ENCODE measurements around the gene RNGTT. TPM values are rescaled to one million over a fixed set of nuclear protein-coding genes. Genes with fewer than 3 reads are reported as not detected.
"Not testable (repeated sequence)": the region's sequence is repeated elsewhere in the genome, so short reads cannot be mapped to it uniquely, and the experiment has no call there.

The RNGTT gene
- 10 to 100 TPM; 13.2 to 13.5 TPM for total RNA-seq
- long read RNA-seq, donor 1, full-length matches to known transcripts: 4 of 11 reads
- long read RNA-seq, donor 1, partial matches to known transcripts: 2 of 11 reads
- long read RNA-seq, donor 1, other reads (novel, unspliced or antisense): 5 of 11 reads
- long read RNA-seq, donor 2, full-length matches to known transcripts: 4 of 10 reads
- long read RNA-seq, donor 2, partial matches to known transcripts: 3 of 10 reads
- long read RNA-seq, donor 2, other reads (novel, unspliced or antisense): 3 of 10 reads

DNA sequence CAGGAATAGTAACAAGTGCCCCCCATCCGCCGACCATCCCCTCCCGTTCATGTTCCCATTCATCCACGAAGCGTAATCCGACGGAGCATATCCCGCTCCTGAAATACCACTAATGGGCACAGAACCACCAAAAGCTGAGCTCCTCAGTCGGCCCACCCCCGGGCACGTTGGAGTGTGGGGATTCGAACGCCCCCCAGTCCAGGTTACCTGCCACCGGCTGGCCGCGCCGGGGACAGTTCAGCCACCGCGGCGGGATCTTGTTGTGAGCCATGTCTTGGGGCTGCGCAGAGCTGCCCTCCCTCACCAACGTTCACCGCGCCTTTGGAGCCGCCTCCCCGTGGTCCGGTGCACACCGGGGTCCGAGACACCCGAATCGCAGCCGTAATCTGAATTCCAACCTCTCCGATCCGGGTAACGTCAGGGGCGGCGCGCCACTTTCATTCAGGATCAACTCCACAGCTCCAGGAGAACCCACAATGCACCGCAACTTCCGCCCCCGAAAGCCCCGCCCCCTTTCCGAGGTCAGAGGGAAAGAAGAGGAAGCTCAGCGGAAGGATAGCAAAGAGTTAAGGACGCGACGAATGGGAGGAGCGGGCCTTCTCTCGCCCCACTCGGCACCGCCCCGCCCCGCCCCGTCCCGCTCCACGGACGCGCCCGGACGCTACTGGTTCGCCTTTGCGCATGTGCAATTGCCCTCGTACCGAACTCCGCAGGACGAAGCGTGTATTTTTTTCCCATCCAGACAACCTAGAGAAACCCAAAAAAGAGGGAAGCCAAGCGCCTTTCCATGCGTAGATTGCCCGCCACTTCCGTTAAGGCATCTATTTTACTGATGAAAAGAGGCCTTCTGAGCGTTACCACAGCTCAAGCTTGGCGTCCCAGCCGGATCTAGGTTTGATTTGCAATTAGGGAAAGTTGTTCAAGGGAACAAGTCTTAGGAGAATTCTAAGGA is at the start of gene RNGTT:
TSS of gene RNGTT (minus strand) at position 480 of the 952 bp plus-strand sequence. CDS start at position 271, 209 bp downstream.
- intact Hi-C loops (cut with DNase I): no loop called here
- peak; percentile 100 for DNase-seq (ENCODE audit: low spot score)

DNA sequence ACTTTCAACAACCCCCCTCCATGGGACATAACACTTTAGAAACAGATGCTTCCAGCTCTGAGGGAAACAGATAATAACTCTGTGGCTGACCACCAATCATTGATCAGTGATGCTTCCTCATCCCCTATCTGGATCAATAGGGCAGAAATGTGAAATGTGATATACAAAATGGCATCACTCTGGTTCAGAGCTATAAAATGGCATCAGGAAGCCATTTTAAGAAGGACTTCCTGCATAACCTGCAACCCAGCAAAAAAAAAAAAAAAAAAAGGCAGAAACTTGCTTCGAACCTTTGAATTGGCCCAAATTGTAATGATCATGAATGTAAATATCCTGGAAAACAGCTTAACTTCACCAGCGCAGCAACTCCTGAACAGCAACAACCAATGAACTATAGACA is 48.0 kb upstream of the RNGTT start:
- DNase-seq (ENCODE audit: low spot score): no peak
- intact Hi-C loops (cut with DNase I): no loop called here

DNA sequence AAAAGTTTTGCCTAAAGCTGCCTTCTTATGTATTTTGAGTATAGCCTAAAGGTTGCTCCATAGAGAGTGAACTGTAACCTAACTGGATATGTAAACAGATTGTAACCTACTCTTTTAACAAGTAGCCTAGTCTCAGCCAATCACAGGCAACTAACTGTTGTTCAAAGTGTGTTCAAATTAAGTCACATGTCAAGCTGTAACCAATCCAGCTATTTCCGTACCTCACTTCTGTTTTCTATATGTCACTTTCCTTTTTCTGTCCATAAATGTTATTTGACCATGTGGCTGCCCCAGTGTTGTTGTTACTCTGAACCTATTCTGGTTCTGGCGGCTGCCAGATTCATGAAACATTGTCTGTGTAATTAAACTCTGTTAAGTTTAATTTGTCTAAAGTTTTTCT is 47.4 kb upstream of the RNGTT start:
- DNase-seq (ENCODE audit: low spot score): no peak
- intact Hi-C loops (cut with DNase I): no loop called here

DNA sequence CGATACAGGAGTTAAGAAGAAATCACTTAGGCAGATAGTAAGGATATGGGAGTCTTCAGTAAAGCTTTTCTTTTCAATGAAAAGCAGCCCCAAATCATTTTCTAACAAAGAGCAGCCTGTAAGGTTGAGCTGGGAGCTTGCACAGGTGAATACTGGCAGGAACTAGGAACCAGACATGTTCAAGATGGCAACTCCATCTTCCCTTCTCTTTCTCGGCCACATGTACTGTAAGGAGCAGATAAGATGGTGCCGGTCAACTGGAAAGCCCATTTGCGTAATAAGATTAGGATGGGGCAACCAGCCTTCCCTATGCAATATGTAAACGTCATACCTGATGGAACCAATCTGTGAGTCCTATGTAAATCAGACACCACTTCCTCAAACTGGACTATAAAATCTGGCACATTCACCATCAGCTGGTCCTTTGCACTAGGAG is 46.2 kb upstream of the RNGTT start:
- DNase-seq (ENCODE audit: low spot score): no peak
- intact Hi-C loops (cut with DNase I): no loop called here

DNA sequence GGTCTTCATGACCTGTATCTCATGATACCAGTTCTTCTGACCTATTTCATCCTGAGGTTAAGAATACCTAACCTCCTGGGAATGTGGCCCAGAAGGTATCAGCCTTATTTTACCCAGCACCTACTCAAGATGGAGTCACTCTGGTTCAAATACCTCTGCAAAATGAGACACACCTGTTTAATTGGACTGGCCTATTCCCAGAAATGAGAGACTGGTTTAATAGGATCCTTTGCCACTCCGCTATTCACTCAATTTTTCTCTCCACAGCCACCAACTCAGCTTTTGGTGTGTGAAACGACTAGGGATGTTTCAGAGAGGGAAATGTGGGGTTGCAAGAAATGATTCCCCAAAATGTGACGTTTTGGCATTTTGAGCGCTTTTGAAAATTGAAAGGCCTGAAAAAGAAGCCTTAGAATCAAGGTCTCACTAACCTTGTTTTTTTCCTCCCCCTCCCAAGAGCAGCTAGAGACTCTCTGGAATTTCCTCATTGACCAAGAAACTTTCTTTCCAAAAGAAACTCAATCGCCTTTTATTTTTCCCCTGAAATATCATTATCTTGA is 45.5 kb upstream of the RNGTT start:
- intact Hi-C loops (cut with DNase I): no loop called here
- DNase-seq (ENCODE audit: low spot score): no peak

DNA sequence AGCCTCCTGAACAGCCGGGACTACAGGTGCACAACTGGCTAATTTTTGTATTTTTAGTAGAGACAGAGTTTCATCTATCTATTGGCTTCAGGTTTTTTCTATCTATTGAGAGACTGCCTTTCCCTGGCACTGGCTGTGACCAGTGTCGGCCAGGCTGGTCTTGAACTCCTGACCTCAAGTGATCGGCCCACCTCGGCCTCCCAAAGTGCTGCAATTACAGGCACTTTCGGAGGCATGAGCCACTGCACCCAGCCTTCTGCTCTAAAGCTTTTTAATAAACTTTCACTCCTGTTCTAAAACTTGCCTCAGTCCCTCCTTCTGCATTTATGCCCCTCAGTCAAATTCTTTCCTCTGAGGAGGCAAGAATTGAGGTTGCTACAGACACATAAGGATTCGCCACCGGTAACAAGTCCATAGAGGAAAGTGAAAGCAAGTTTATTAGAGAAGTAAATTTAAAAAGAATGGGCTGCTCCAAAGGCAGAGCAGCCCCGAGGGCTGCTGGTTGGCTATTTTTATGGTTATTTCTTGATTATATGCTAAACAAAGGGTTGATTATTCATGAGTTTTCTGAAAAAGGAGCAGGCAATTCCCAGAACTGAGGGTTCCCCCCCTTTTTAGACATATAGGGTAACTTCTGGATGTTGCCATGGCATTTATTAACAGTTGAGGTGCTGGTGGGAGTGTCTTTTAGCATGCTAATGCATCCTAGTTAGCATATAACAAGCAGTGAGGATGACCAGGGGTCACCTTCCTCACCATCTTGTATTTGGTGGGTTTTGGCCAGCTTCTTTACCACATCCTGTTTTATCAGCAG is 44.8 kb upstream of the RNGTT start:
- intact Hi-C loops (cut with DNase I): no loop called here
- DNase-seq (ENCODE audit: low spot score): no peak

DNA sequence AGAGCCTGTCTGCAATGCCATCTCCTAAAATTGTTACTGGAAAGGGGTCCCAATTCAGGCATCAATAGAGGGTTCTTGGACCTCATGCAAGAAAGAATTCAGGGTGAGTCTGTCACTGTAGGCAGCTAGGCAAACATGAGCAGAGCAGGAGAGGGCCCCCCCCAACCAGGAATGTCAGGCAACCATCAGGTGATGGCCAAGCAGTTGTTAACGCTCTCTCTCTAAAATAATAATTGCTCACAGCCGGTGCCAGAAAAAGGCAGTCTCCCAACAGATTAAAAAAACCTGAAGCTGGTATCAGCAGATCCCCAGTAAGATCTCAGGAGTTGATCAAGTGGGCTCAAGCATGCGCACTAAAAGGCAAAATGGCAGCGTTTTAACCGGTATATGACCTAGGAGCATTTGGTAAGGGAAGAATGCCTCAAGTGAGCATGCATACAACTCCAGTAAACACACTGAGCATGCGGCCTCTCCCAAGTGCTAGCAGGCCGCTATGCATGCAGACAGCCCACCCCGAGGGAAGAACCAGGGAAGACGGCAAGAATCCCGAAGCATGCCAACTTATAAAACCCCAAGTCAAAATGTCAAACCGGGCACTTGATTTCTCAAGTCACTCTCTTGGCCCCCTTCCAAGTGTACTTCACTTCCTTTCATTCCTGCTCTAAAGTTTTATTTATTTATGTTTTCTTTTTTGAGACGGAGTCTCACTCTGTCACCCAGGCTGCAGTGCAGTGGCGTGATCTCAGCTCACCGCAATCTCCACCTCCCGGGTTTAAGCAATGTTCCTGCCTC is 44.0 kb upstream of the RNGTT start:
- DNase-seq (ENCODE audit: low spot score): no peak
- intact Hi-C loops (cut with DNase I): no loop called here

DNA sequence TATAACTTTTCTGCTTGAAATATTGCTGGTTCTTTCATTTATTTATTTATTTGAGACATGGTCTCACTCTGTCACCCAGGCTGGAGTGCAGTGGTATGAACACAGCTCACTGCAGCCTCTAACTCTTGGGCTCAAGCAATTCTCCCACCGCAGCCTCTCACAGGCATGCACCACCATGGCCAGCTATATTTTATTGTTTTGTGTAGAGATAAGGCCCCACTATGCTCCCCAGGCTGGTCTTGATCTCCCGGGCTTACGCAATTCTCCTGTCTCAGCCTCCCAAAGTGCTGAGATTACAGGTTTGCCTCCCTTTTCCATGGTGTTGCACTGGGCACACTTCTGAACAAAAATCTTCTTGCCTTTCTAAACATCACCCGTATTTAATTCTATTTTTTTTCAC is 39.1 kb upstream of the RNGTT start:
- DNase-seq (ENCODE audit: low spot score): no peak
- intact Hi-C loops (cut with DNase I): no loop called here

DNA sequence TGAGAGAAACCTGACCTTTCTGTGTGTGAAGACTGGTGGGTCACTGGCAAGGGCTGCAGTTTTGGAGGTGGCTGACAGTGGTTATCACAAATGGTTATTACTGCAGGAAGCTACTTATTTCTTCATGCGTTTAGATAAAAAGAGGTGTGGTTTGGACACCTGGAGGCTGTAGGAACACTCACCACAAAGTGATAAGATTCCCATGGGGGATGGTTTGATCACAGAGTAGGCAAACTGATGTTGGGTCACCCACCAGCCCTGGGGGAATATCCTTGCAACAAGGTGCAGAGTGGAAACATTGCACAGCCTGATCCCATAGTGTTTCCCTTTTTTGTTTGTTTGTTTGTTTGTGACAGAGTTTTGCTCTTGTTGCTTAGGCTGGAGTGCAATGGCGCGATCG is 33.9 kb upstream of the RNGTT start:
- no peak for DNase-seq (ENCODE audit: low spot score)
- intact Hi-C loops (cut with DNase I): no loop called here

DNA sequence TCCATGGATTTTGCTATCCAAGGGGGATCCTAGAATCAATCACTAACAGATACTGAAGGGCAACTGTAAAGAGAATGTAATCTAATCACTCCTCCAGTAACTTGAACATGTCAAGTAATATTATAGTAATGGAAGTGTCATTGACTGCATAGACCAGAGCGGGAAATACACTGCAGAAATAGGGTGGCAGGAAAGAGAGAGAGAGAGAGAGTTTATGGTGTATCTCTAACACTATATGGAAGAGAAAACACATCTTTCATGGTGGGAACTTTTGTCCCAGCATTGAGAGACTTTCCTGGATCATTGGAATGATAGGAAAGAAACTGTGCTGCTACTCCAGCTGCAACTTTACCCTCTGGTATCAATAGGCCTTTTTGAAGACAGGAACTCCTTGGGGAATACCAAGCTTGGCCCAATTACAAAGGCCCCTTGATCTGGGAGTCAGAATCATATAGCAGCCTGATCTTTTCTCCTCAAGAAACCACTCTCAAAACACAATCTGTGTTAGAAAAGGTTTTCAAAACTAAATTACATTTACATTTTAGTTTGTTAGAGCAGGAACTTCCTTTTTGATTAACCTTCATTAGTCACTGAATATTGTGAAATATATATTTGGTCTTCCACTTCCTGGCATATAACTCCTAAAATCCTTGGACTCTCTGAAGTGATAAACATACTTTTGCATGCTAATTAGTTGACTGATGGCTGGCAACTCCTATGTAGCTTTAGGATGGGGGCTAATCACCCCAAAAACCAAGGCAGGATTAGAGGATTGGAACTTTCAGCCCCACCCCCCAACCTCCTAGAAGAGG is 29.5 kb upstream of the RNGTT start:
- DNase-seq (ENCODE audit: low spot score): no peak
- intact Hi-C loops (cut with DNase I): no loop called here

DNA sequence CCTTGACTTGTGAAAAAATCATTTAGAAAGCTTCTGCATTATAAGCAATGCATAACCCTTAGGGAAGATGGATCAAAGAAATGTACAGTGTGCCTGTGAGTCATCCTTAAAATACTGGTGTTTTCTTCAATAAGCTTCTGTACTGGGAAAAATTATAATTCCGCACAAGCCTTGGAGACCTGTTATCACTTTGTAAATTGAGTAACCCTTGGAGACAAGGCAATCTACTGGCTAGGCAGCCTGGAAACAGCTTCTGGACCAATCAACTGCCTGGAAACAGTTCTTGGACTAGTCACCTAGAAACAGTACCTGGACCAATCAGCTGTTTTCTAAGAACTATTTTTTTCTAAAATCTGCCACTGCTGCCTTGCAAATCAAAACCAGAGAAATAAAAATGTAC is 25.8 kb upstream of the RNGTT start:
- intact Hi-C loops (cut with DNase I): loop anchor here in 1 of 2 donors (10.0 kb wide), 2 partner anchors 96 to 126 kb away; partner anchors contain the start of genes PNRC1 and SRSF12
- no peak for DNase-seq (ENCODE audit: low spot score)

DNA sequence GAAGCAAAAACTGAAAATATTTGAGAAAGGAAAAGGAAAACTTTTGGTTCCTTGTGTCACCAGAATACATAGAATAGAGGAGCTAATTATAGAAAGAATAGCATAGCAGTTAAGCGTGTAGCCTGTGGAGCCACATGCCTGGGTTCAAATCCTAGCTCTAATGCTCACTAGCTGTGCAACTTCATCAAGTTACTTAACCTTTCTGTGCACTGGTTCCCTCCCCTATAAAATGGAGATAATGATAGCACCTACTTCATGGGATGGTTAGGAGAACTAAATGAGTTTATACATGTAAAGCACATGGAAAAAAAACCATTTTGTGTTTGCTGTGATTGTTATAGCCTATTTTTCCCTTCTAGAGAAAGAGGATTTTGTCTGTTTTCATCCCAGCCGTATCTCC is 24.5 kb upstream of the RNGTT start:
- intact Hi-C loops (cut with DNase I): loop anchor here in 1 of 2 donors (10.0 kb wide), 2 partner anchors 97 to 127 kb away; partner anchors contain the start of genes PNRC1 and SRSF12
- DNase-seq (ENCODE audit: low spot score): no peak

DNA sequence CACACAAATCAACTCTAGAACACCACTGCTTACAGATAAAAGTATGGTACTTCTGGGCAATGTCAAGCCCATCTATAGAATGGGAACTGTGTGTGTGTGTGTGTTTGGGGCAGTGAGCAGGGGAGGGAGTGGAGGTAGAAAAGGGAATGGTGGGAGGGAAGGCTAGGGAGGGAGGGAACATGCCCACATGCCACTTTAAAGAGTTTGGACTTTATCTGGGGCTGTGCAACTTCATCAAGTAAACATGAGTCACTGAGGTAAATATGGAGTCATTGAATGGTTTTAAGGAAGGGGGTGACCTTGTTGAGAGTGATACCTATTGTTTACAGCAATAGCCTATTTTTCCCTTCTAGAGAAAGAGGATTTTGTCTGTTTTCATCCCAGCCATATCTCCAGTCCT is 22.5 kb upstream of the RNGTT start:
- no peak for DNase-seq (ENCODE audit: low spot score)
- intact Hi-C loops (cut with DNase I): loop anchor here in 1 of 2 donors (10.0 kb wide), 2 partner anchors 99 to 129 kb away; partner anchors contain the start of genes PNRC1 and SRSF12

DNA sequence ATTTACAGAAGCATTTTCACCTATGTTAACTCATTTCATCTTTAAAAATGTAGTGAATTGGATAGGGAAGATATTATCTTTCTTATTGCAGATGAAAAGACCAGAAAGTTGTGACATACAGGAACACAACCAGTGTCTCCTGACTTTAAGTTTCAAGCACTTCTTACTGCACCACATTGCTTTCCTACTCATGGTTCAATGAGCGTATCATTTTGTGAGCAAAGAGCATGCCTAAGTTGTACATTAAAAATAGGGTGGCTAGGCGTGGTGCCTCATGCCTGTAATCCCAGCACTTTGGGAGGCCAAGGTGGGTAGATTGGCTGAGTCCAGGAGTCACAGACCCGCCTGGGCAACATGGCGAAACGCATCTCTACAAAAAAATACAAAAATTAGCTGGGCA is 21.2 kb upstream of the RNGTT start:
- intact Hi-C loops (cut with DNase I): loop anchor here in 1 of 2 donors (5.0 to 10.0 kb wide), 4 partner anchors 100 to 383 kb away; partner anchors contain the start of genes PNRC1 and SRSF12
- no peak for DNase-seq (ENCODE audit: low spot score)

DNA sequence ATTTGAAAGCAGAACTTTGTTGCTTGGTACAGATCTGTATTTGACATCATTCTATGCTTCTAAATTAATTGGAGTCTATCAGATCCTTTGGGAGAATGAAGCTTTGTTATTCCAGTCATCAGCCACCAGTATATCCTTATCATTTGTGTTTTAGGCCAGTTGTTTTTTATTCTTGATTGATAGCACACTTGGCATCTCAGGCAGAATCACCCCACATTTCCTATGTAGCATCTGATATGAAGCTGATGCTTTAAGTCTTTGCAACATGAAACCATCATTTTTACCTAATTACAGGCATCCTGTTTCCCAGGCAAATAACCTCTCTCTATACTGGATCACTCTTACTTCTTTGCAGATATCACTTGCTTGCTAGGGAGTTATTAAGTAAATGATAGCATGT is 20.7 kb upstream of the RNGTT start:
- DNase-seq (ENCODE audit: low spot score): no peak
- intact Hi-C loops (cut with DNase I): loop anchor here in 1 of 2 donors (5.0 to 10.0 kb wide), 4 partner anchors 101 to 383 kb away; partner anchors contain the start of genes PNRC1 and SRSF12

DNA sequence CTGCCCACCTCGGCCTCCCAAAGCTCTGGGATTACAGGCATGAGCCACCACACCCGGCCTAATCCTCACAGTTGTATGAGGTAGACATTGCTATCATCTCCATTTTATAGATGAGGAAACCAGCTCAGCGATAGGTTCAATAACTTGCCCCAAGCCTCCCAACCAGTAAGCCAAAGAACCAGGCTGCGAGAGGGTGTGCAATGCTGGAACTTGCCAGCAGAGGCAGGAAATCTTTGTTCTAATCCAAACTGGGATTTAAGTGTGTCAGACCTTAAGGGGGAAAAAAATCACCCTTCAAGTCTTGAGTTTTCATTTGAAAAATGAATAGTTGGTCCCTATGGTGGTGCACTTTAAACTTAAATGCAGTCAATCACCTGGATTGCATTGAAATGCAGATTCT is 20.1 kb upstream of the RNGTT start:
- DNase-seq (ENCODE audit: low spot score): no peak
- intact Hi-C loops (cut with DNase I): loop anchor here in 1 of 2 donors (5.0 to 10.0 kb wide), 4 partner anchors 101 to 384 kb away; partner anchors contain the start of genes PNRC1 and SRSF12

DNA sequence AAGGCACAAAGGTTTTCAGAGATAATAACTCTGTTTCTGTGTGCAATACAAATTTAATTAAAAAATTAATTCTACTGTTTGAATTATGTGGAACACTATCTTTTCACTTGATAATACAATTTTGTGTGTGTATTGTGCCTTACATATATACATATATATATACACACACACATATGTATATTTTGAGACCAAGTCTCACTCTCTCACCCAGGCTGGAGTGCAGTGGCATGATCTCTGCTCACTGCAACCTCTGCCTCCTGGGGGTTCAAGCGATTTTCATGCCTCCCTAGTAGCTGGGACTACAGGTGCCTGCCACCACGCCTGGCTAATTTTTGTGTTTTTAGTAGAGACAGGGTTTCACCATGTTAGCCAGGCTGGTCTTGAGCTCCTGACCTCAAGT is 19.7 kb upstream of the RNGTT start:
- not testable (repeated sequence) for DNase-seq (ENCODE audit: low spot score)
- intact Hi-C loops (cut with DNase I): loop anchor here in 1 of 2 donors (5.0 to 10.0 kb wide), 4 partner anchors 102 to 384 kb away; partner anchors contain the start of genes PNRC1 and SRSF12

All from posterior vena cava (tissue), 2 donors.